LoVo (cell line): ENCODE data around the gene NOVA2.
A peak's percentile ranks its signal among the peaks of the same experiment; 100 is the strongest.

Source experiments
- DNase-seq: peaks from one replicate; pipeline ENCODE4 v3.0.0-alpha.2; 2016; ENCODE audit warnings: low spot score

NOVA2 gene

DNA sequence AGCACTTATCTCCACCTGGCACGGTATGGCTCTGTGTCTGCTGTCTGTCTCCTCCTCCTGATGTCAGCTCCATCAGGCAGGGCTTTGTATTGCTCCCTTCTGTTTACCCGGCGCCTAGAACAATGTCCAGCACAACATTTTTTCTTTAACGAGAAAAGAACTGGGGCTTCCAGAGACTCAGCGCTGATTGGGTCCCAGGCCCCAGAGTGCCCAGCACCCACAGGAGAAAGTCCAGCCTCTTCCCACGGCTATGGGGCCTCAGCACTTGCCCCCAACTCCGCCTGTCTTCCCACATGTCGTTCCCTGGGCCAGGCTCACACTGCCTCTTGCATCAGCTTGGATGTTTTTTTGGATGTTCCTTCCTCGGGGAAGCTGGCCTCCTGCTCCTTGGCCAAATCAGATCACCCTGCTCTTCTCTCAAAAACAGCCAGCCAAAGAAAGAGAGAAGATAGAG is 78.1 kb downstream of the NOVA2 start:
- no peak for DNase-seq

- DNase-seq = no peak
Observed at GRCh38 chr19:45890877-45891276, 82.8 kb downstream of the NOVA2 start.

GRCh38 chr19:45889210-45889885 is 84.3 kb downstream of the NOVA2 start:
- no peak for DNase-seq

DNA sequence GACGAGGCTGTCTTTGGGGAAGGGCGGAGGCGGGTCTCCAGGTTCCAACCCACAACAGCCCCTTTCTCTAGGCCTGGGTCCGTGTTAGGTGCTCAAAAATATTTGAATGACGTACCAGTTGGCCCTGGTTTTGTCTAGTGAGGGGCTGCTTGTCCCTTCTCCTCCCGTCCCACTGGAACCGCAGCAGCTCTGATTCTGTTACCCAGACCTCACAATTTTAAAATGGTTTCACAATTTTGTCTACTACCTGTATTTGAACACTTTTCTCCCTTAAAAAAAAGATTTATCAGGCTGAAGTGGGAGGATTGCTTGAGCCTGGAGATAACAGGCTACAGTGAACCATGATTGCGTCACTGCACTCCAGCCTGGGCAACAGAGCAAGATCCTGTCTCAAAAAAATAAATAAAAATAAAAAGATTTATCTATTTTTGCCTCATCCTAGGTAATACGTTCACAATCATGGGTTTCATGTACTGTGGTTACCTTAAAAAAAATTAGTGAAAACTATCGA is 86.4 kb downstream of the NOVA2 start:
- DNase-seq = no peak

DNA sequence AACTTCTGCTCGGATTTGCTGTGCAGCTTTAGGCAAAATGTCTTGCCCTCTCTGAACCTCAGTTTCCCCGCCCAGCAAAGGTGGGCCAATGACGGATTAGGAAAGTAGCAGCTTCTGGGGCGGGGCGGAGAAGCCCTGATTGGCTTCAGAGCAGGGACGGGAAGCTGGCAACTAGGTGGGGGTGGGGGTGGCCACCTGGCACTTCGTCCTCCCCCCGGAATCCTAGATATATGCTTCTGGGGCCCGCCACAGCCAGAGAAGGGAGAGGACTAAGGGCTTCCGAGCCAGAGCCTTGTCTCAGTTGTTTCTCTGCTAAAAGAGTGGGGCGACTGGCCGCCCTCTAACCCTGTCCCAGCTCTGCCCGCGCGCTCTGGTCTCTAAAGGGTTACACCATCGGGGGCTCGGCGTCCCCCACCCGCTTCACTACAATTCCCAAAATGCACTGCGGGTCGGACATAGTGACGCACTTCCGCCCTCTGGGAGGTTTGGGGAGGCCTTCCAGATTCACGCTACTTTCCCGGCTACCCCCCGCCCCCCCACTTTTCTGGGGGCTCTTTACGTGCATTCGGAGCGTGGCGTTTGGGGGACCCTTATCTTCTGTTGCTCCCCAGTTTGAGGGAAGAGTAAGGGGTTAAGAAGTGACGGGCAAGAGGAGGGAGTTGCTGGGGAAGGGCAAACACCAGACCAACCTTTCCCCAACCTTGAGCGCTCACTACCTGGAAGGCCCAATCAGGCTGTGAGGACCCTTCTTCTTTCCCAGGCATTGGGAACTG is 87.1 kb downstream of the NOVA2 start:
- DNase-seq = peak; percentile 92

- DNase-seq = peak; percentile 93
Observed at GRCh38 chr19:45885556-45886426, 87.9 kb downstream of the NOVA2 start, which contains the start of gene IRF2BP1. IRF2BP1 (minus strand) TSS chr19:45886141; CDS start chr19:45885774, 367 bp downstream.

GRCh38 chr19:45884682-45885555 is 88.7 kb downstream of the NOVA2 start:
- DNase-seq = no peak

DNA sequence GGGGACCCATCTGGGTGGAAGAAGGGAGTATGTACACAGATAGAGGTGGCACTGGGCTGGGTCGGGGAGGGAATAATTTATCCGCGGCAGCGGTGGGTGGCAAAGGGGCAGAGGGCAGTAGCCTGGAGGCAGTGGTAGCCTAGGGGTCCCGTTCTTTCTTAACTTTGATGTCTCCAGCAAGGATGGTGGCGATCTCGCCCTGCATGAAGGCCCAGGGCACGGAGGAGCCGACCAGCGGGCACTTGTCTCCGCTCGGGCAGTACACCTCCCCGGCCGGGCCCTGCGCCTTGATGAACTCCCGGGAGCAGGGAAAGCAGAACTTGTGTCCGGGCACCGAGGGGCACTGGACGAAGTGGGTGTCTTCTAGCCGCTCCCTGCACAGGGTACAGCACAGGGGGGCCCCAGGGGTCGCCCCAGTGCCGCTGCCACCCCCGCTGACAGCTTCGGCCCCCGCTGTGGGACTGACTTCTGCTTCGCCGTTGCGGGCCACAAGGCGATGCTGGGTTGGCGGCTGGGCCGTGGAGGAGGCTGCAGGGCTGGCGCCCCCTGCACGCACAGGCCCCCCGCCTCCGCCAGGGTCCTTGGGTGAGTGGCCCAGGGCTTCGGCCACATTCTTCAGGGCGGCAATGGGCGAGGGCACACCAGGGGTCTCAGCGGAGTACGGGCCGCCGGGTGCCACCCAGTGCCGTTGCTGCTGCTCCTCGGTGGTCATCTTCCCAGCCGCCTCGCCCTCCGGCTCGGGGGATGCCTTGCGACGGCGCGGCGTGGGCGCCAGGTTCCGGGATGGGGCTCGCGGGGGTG is 89.6 kb downstream of the NOVA2 start:
- no peak for DNase-seq
